ENCODE data around the gene TRAPPC3. TPM values are rescaled to one million over a fixed set of nuclear protein-coding genes. Genes with fewer than 3 reads are reported as not detected.

The TRAPPC3 gene
- total and polyA plus RNA-seq, 9 of the 15 experiments (the other 6 are each of a cell fraction or from before 2014, with no cell fraction given): 20.6 to 141 (median 112) TPM

- TF ChIP-seq ZNF263 (CRISPR knock-in tag; IDR thresholded peaks at IDR 0.05; ENCODE audit: borderline replicate concordance) (no peak), SRF (CRISPR knock-in tag; IDR thresholded peaks at IDR 0.05) (no peak)
Observed at GRCh38 chr1:36182734-36183133, 33.4 kb upstream of the TRAPPC3 start (continued).

DNA sequence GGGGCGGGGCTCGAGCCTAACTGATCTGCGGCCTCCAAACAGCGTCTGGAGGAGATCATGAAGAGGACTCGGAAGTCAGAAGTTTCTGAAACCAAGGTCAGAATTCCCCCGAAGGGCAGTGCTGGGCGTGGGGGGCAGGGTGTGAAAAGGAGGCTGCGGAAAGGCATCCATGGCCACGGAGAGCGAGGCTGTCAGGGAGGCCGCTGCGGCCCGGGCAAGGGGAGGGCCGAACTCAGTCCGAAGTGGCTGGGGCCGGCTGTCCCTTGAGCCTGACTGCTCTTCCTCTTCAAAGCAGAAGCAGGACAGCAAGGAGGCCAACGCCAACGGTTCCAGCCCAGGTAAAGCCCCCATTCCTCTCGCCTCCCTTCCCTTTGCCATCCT is 29.9 kb upstream of the TRAPPC3 start:
- Histone ChIP-seq H4K20me1 (replicated peaks; ENCODE audit: control insufficient read depth, insufficient read depth, low read length) (0 out of 2 replicates have a peak, but pooled peaks cover 4% of the 10 kb centered on the region), H2AFZ (ENCODE audit: low read depth, low read length) (no peak overlapping the region), H3K4me2 (ENCODE audit: insufficient read depth, low read length) (no peak overlapping the region), H3K4me3 (no peak overlapping the region), H3K9ac (ENCODE audit: insufficient read depth in 1 of 2, low read depth in 2 of 2, low read length in 2 of 2) (0 out of 4 replicates have a peak overlapping the region, but pooled peaks of 1 of the 2 experiments have one; percentile 41), H3K79me2 (ENCODE audit: control insufficient read depth, insufficient read depth, low read length) (no peaks in the 10 kb centered on the region), H3K36me3 (ENCODE audit: control insufficient read depth, insufficient read depth, low read length) (peaks cover 68% of the 10 kb centered on the region), H3K9me1 (ENCODE audit: control insufficient read depth, insufficient read depth, low read length) (no peaks in the 10 kb centered on the region), H3K4me1 (replicated peaks in 1 of 2; ENCODE audit: control insufficient read depth in 2 of 2, insufficient read depth in 2 of 2, low read length in 2 of 2) (peaks cover 0 to 23% of the 10 kb centered on the region in 2 experiments; a peak in 1 of 5 replicates), H3K9me3 (replicated peaks; ENCODE audit: control insufficient read depth, insufficient read depth, low read depth, low read length) (no peaks in the 10 kb centered on the region), H3K27ac (ENCODE audit: extremely low read depth, low read depth, low read length) (no peak overlapping the region), H3K27me3 (ENCODE audit: control insufficient read depth in 2 of 2, insufficient read depth in 2 of 2, low read length in 2 of 2) (no peaks in the 10 kb centered on the region)
- ChIA-PET CTCF (ENCODE audit: low intra/inter-chr PET ratio) (no interaction called here), POLR2A (interaction anchor here (1.1 kb wide), 1 partner anchor 15 kb away, joined by 3 read pairs; no protein-coding TSS in a partner anchor)
- ATAC-seq (no peak), DNase-seq (ENCODE audit: extremely low read depth in 1 of 4, low spot score in 3 of 4) (no peak), FAIRE-seq (no peak)
- 82% methylated on average over 14 of the region's 19 CpGs for WGBS (ENCODE audit: insufficient coverage, low coverage, missing lambda C conversion rate)
- in situ Hi-C loops (cut with MboI) (no loop called here), intact Hi-C loops (cut with micrococcal nuclease) (no loop called here)
- 0 out of 2 replicates have a peak, but pooled peaks have one; percentile 2 for TF ChIP-seq RBFOX2 (IDR thresholded peaks at IDR 0.05; ENCODE audit: low read depth, low read length)
- TF ChIP-seq NCOA2 (IDR thresholded peaks at IDR 0.05; ENCODE audit: partially characterized antibody in 2 of 2): no peak
- TF ChIP-seq RBM22 (IDR thresholded peaks at IDR 0.05; ENCODE audit: low read depth, low read length, poor library complexity, severe bottlenecking): peak; percentile 6
- no TSS peak for BruUV-seq (replicated peaks)

Measured in K562 (cell line).